Stimulated activated CD4-positive, alpha-beta T cell treated with anti-CD3 and anti-CD28 coated beads, Interleukin-15, amount 100 ng/mL, for 24 hours (primary cell): ENCODE measurements around the gene TANC1.

ENCODE experiments used
- DNase-seq: peaks from one replicate; pipeline ENCODE4 v3.0.0-alpha.2; 2020

TANC1 gene

GRCh38 chr2:158963071-158963470 is 5.4 kb upstream of the TANC1 start:
- no peak for DNase-seq

- DNase-seq: no peak
Measured at GRCh38 chr2:158965107-158965506, 3.3 kb upstream of the TANC1 start.

GRCh38 chr2:158965641-158966040 is 2.8 kb upstream of the TANC1 start:
- DNase-seq: no peak

- no peak for DNase-seq
Measured at GRCh38 chr2:158966312-158966711, 2.1 kb upstream of the TANC1 start.

GRCh38 chr2:158967114-158967730 is 1.2 kb upstream of the TANC1 start:
- DNase-seq: no peak

- peak; percentile 5 for DNase-seq
Measured at GRCh38 chr2:158967731-158968395, 577 bp upstream of the TANC1 start.

- DNase-seq: peak; percentile 7
Measured at GRCh38 chr2:158969162-158969714, 798 bp downstream of the TANC1 start.

GRCh38 chr2:158969715-158970240 is 1.3 kb downstream of the TANC1 start:
- DNase-seq: no peak

- no peak for DNase-seq
Measured at GRCh38 chr2:158970241-158970751, 1.9 kb downstream of the TANC1 start.

GRCh38 chr2:158973116-158973956 is 4.9 kb downstream of the TANC1 start:
- no peak for DNase-seq

GRCh38 chr2:158975271-158975921 is 7.0 kb downstream of the TANC1 start:
- no peak for DNase-seq

GRCh38 chr2:158979772-158980171 is 11.3 kb downstream of the TANC1 start:
- no peak for DNase-seq

GRCh38 chr2:158984604-158985135 is 16.2 kb downstream of the TANC1 start:
- DNase-seq: no peak

- no peak for DNase-seq
Measured at GRCh38 chr2:158988501-158988900, 20.1 kb downstream of the TANC1 start.

- no peak for DNase-seq
Measured at GRCh38 chr2:158989165-158989564, 20.7 kb downstream of the TANC1 start.

GRCh38 chr2:158990397-158991214 is 22.2 kb downstream of the TANC1 start:
- DNase-seq: no peak

- DNase-seq: no peak
Measured at GRCh38 chr2:158993030-158993429, 24.6 kb downstream of the TANC1 start.

GRCh38 chr2:158993721-158994587 is 25.5 kb downstream of the TANC1 start:
- no peak for DNase-seq

GRCh38 chr2:158994920-158995676 is 26.7 kb downstream of the TANC1 start:
- no peak for DNase-seq

GRCh38 chr2:158995677-158996049 is 27.2 kb downstream of the TANC1 start:
- DNase-seq: no peak
